ENCODE measurements around the gene SLC39A5. TPM values are rescaled to one million over a fixed set of nuclear protein-coding genes. Genes with fewer than 3 reads are reported as not detected.

Gene SLC39A5
- total and polyA plus RNA-seq, 2 of the 8 experiments (the other 6 are each of a cell fraction or from before 2014, with no cell fraction given): 0.27 TPM; not detected in 1

GRCh38 chr12:56258068-56258819 lies 28.4 kb downstream of the SLC39A5 start, which contains the start of gene ANKRD52 (continued):
- peak; percentile 67 to 97 (median 83) for TF ChIP-seq CTCF (IDR thresholded peaks at IDR 0.05; ENCODE audit: control extremely low read depth in 1 of 3, insufficient read depth in 1 of 3, low read depth in 1 of 3, low read length in 3 of 3)
- no peak for TF ChIP-seq CTBP2 (IDR thresholded peaks at IDR 0.05; ENCODE audit: borderline replicate concordance, insufficient read depth, insufficient read length, low read length)
- no peak for TF ChIP-seq SP2 (IDR thresholded peaks at IDR 0.05; ENCODE audit: low read length)
- TF ChIP-seq BRCA1 (IDR thresholded peaks at IDR 0.05; ENCODE audit: low read depth, low read length): no peak
- TF ChIP-seq JUN (IDR thresholded peaks at IDR 0.05; ENCODE audit: low read depth, low read length): no peak
- no peak for TF ChIP-seq KDM1A (IDR thresholded peaks at IDR 0.05; ENCODE audit: borderline replicate concordance, low read length)
- TF ChIP-seq MAX (IDR thresholded peaks at IDR 0.05): peak; percentile 5; the same call in 1 of the 2 replicates
- TF ChIP-seq CHD2 (IDR thresholded peaks at IDR 0.05; ENCODE audit: low read length): no peak
- TF ChIP-seq CREB1 (IDR thresholded peaks at IDR 0.05): 0 out of 2 replicates have a peak, but pooled peaks have one; percentile 5
- TF ChIP-seq SP1 (IDR thresholded peaks at IDR 0.05; ENCODE audit: low read depth, low read length): no peak; the same call in 1 of the 2 replicates
- TF ChIP-seq TAF7 (optimal IDR thresholded peaks at IDR 0.05; ENCODE audit: borderline replicate concordance, low read depth, low read length): no peak
- TF ChIP-seq SRF (IDR thresholded peaks at IDR 0.05; ENCODE audit: low read depth, low read length): no peak
- peak in 1 of 2 experiments; percentile 38; a peak in 2 of 4 replicates for TF ChIP-seq RAD21 (IDR thresholded peaks at IDR 0.05 in 1 of 2, conservative IDR thresholded peaks at IDR 0.05 in 1 of 2; ENCODE audit: low read depth in 2 of 2, low read length in 2 of 2)
- no peak for TF ChIP-seq POLR2AphosphoS5 (IDR thresholded peaks at IDR 0.05; ENCODE audit: low read depth, low read length)
- no peak for TF ChIP-seq SP4 (IDR thresholded peaks at IDR 0.05; ENCODE audit: low read length)
- no peak for TF ChIP-seq GTF2F1 (IDR thresholded peaks at IDR 0.05; ENCODE audit: borderline replicate concordance, low read depth, low read length)
- peak in 1 of 2 experiments; percentile 28; a peak in 2 of 3 replicates for TF ChIP-seq POLR2A (IDR thresholded peaks at IDR 0.05; ENCODE audit: control extremely low read depth in 1 of 2, low read depth in 2 of 2, low read length in 2 of 2)
- no peak for TF ChIP-seq E2F6 (IDR thresholded peaks at IDR 0.05)
- TF ChIP-seq CHD1 (IDR thresholded peaks at IDR 0.05; ENCODE audit: low read depth, low read length): no peak
- no peak for TF ChIP-seq RFX5 (IDR thresholded peaks at IDR 0.05; ENCODE audit: borderline replicate concordance, low read depth, low read length)
- TF ChIP-seq SIRT6 (IDR thresholded peaks at IDR 0.05; ENCODE audit: low read length): no peak
